ENCODE measurements around the gene MEGF11.
"Not testable (repeated sequence)": the region's sequence is repeated elsewhere in the genome, so short reads cannot be mapped to it uniquely, and the experiment has no call there.

The MEGF11 gene

GRCh38 chr15:66251065-66251789 lies 2.3 kb downstream of the MEGF11 start:
- H3K27me3 ChIP-seq (replicated peaks; ENCODE audit: control insufficient read depth, insufficient read depth, low read length) = peaks cover 76% of the 10 kb centered on the region
- peaks cover 9% of the 10 kb centered on the region for H3K4me1 ChIP-seq (ENCODE audit: control insufficient read depth, insufficient read depth, low read length)
- no peak overlapping the region for H3K9ac ChIP-seq (ENCODE audit: low read length)
- no peaks in the 10 kb centered on the region for H3K36me3 ChIP-seq (ENCODE audit: control insufficient read depth, insufficient read depth, low read length, severe bottlenecking)
- H3K4me3 ChIP-seq (ENCODE audit: low read length) = no peak overlapping the region
- H3K9me3 ChIP-seq (ENCODE audit: control insufficient read depth, low read length) = no peaks in the 10 kb centered on the region
- no peak for DNase-seq (ENCODE audit: low read depth)

- Histone ChIP-seq H3K4me1 (ENCODE audit: control insufficient read depth, insufficient read depth, low read length) (peaks cover 9% of the 10 kb centered on the region), H3K27me3 (replicated peaks; ENCODE audit: control insufficient read depth, insufficient read depth, low read length) (peaks cover 60% of the 10 kb centered on the region), H3K36me3 (ENCODE audit: control insufficient read depth, insufficient read depth, low read length, severe bottlenecking) (no peaks in the 10 kb centered on the region), H3K4me3 (ENCODE audit: low read length) (no peak overlapping the region), H3K9me3 (ENCODE audit: control insufficient read depth, low read length) (no peaks in the 10 kb centered on the region), H3K9ac (ENCODE audit: low read length) (no peak overlapping the region)
- no peak for DNase-seq (ENCODE audit: low read depth)
Measured at GRCh38 chr15:66249605-66250174, 3.9 kb downstream of the MEGF11 start.

GRCh38 chr15:66246937-66247336 lies 6.6 kb downstream of the MEGF11 start:
- Histone ChIP-seq H3K27me3 (replicated peaks; ENCODE audit: control insufficient read depth, insufficient read depth, low read length) (peaks cover 61% of the 10 kb centered on the region), H3K9ac (ENCODE audit: low read length) (no peak overlapping the region), H3K9me3 (ENCODE audit: control insufficient read depth, low read length) (no peaks in the 10 kb centered on the region), H3K36me3 (ENCODE audit: control insufficient read depth, insufficient read depth, low read length, severe bottlenecking) (no peaks in the 10 kb centered on the region), H3K4me1 (ENCODE audit: control insufficient read depth, insufficient read depth, low read length) (no peaks in the 10 kb centered on the region), H3K4me3 (ENCODE audit: low read length) (no peak overlapping the region)
- no peak for DNase-seq (ENCODE audit: low read depth)

- H3K9me3 ChIP-seq (ENCODE audit: control insufficient read depth, low read length); H3K4me3 ChIP-seq (ENCODE audit: low read length); H3K36me3 ChIP-seq (ENCODE audit: control insufficient read depth, insufficient read depth, low read length, severe bottlenecking); DNase-seq (ENCODE audit: low read depth); H3K9ac ChIP-seq (ENCODE audit: low read length); H3K4me1 ChIP-seq (ENCODE audit: control insufficient read depth, insufficient read depth, low read length): not testable (repeated sequence)
- H3K27me3 ChIP-seq (replicated peaks; ENCODE audit: control insufficient read depth, insufficient read depth, low read length) = peaks cover 61% of the 10 kb centered on the region
Measured at GRCh38 chr15:66245832-66246231, 7.7 kb downstream of the MEGF11 start.

- Histone ChIP-seq H3K4me1 (ENCODE audit: control insufficient read depth, insufficient read depth, low read length) (no peaks in the 10 kb centered on the region), H3K4me3 (ENCODE audit: low read length) (no peak overlapping the region), H3K27me3 (replicated peaks; ENCODE audit: control insufficient read depth, insufficient read depth, low read length) (peaks cover 62% of the 10 kb centered on the region)
Measured at GRCh38 chr15:66241908-66242285, 11.7 kb downstream of the MEGF11 start.

GRCh38 chr15:66241087-66241907 lies 12.3 kb downstream of the MEGF11 start:
- Histone ChIP-seq H3K9me3 (ENCODE audit: control insufficient read depth, low read length) (no peaks in the 10 kb centered on the region), H3K4me1 (ENCODE audit: control insufficient read depth, insufficient read depth, low read length) (no peaks in the 10 kb centered on the region), H3K27me3 (replicated peaks; ENCODE audit: control insufficient read depth, insufficient read depth, low read length) (peaks cover 65% of the 10 kb centered on the region)

More at GRCh38 chr15:66241908-66242285, 11.7 kb downstream of the MEGF11 start:
- Histone ChIP-seq H3K9ac (ENCODE audit: low read length) (no peak overlapping the region), H3K36me3 (ENCODE audit: control insufficient read depth, insufficient read depth, low read length, severe bottlenecking) (no peaks in the 10 kb centered on the region), H3K9me3 (ENCODE audit: control insufficient read depth, low read length) (no peaks in the 10 kb centered on the region)
- no peak for DNase-seq (ENCODE audit: low read depth)

GRCh38 chr15:66240240-66240794 lies 13.2 kb downstream of the MEGF11 start:
- H3K27me3 ChIP-seq (replicated peaks; ENCODE audit: control insufficient read depth, insufficient read depth, low read length) = peaks cover 74% of the 10 kb centered on the region
- H3K9me3 ChIP-seq (ENCODE audit: control insufficient read depth, low read length) = no peaks in the 10 kb centered on the region
- no peaks in the 10 kb centered on the region for H3K36me3 ChIP-seq (ENCODE audit: control insufficient read depth, insufficient read depth, low read length, severe bottlenecking)
- no peak for DNase-seq (ENCODE audit: low read depth)
- no peaks in the 10 kb centered on the region for H3K4me1 ChIP-seq (ENCODE audit: control insufficient read depth, insufficient read depth, low read length)
- no peak overlapping the region for H3K9ac ChIP-seq (ENCODE audit: low read length)
- H3K4me3 ChIP-seq (ENCODE audit: low read length) = no peak overlapping the region

More at GRCh38 chr15:66241087-66241907, 12.3 kb downstream of the MEGF11 start:
- DNase-seq (ENCODE audit: low read depth) = no peak
- Histone ChIP-seq H3K9ac (ENCODE audit: low read length) (no peak overlapping the region), H3K36me3 (ENCODE audit: control insufficient read depth, insufficient read depth, low read length, severe bottlenecking) (no peaks in the 10 kb centered on the region), H3K4me3 (ENCODE audit: low read length) (no peak overlapping the region)

- Histone ChIP-seq H3K4me3 (ENCODE audit: low read length) (no peak overlapping the region), H3K4me1 (ENCODE audit: control insufficient read depth, insufficient read depth, low read length) (no peaks in the 10 kb centered on the region), H3K27me3 (replicated peaks; ENCODE audit: control insufficient read depth, insufficient read depth, low read length) (peaks cover 74% of the 10 kb centered on the region), H3K9ac (ENCODE audit: low read length) (no peak overlapping the region), H3K36me3 (ENCODE audit: control insufficient read depth, insufficient read depth, low read length, severe bottlenecking) (no peaks in the 10 kb centered on the region), H3K9me3 (ENCODE audit: control insufficient read depth, low read length) (no peaks in the 10 kb centered on the region)
- DNase-seq (ENCODE audit: low read depth) = no peak
Measured at GRCh38 chr15:66239514-66239913, 14.0 kb downstream of the MEGF11 start.

GRCh38 chr15:66238318-66238717 lies 15.2 kb downstream of the MEGF11 start:
- peaks cover 66% of the 10 kb centered on the region for H3K27me3 ChIP-seq (replicated peaks; ENCODE audit: control insufficient read depth, insufficient read depth, low read length)
- H3K4me1 ChIP-seq (ENCODE audit: control insufficient read depth, insufficient read depth, low read length) = peaks cover 7% of the 10 kb centered on the region
- no peak overlapping the region for H3K4me3 ChIP-seq (ENCODE audit: low read length)
- DNase-seq (ENCODE audit: low read depth) = no peak
- no peaks in the 10 kb centered on the region for H3K36me3 ChIP-seq (ENCODE audit: control insufficient read depth, insufficient read depth, low read length, severe bottlenecking)
- no peak overlapping the region for H3K9ac ChIP-seq (ENCODE audit: low read length)
- no peaks in the 10 kb centered on the region for H3K9me3 ChIP-seq (ENCODE audit: control insufficient read depth, low read length)

- Histone ChIP-seq H3K9ac (ENCODE audit: low read length) (no peak overlapping the region), H3K9me3 (ENCODE audit: control insufficient read depth, low read length) (no peaks in the 10 kb centered on the region), H3K36me3 (ENCODE audit: control insufficient read depth, insufficient read depth, low read length, severe bottlenecking) (no peaks in the 10 kb centered on the region), H3K4me1 (ENCODE audit: control insufficient read depth, insufficient read depth, low read length) (peaks cover 7% of the 10 kb centered on the region), H3K4me3 (ENCODE audit: low read length) (no peak overlapping the region), H3K27me3 (replicated peaks; ENCODE audit: control insufficient read depth, insufficient read depth, low read length) (peaks cover 61% of the 10 kb centered on the region)
- no peak for DNase-seq (ENCODE audit: low read depth)
Measured at GRCh38 chr15:66237513-66238235, 15.9 kb downstream of the MEGF11 start.
